H1 (cell line): ENCODE results near the gene CSNK1G2. TPM values are rescaled to one million over a fixed set of nuclear protein-coding genes. Genes with fewer than 3 reads are reported as not detected.

Experiments used
- CREB1 ChIP-seq: IDR thresholded peaks from 2 replicates; pipeline ENCODE4 v1.6.1; 2012; ENCODE audit warnings: inconsistent platforms
- JUN ChIP-seq: IDR thresholded peaks from 2 replicates; pipeline ENCODE4 v1.6.1; 2011; ENCODE audit warnings: low read depth, mild to moderate bottlenecking, improper control_type of control experiment, low read length
- polyA plus RNA-seq, 7 experiments: library from polyadenylated mRNA; depleted of rRNA in 3 of 7; stranded (reverse) in 5 of 7; unstranded in 2 of 7; fragments of >200 nt in 5 of 7; fragments of 200-250 nt in 2 of 7; gene quantifications; 1 replicate in 5 of 7; 2 replicates in 1 of 7; 4 replicates in 1 of 7; pipeline versions ENCODE4 v1.2.1 to v1.2.3, GENCODE V29; 2011 to 2013; ENCODE audit warnings: missing spikeins in 2 of 7, mixed read lengths in 2 of 7
- total RNA-seq: library from RNA; stranded (reverse); fragmentation: NEBNext Ultra II Directional; extraction: Animal tissue kit (Norgen Biotek cat#: 25700); gene quantifications from 2 replicates; pipeline ENCODE4 v1.2.1, GENCODE V29; 2021

CSNK1G2 gene
- total and polyA plus RNA-seq, 2 of the 8 experiments (the other 6 are each of a cell fraction or from before 2014, with no cell fraction given) = 99.5 to 130 TPM

- TF ChIP-seq CREB1 (no peak), JUN (no peak)
These were observed 14.5 kb downstream of the CSNK1G2 start (continued) for GRCh38 chr19:1955171-1956121.
